ENCODE measurements around the gene SPEN.

- no peak for TF ChIP-seq CTCF (IDR thresholded peaks at IDR 0.05)
- TF ChIP-seq POLR2A (IDR thresholded peaks at IDR 0.05), result no peak
These were observed 110.6 kb downstream of the SPEN start for GRCh38 chr1:15958111-15958510.
